GM21619 (cell line): ENCODE data around the gene CLSTN2.

Source experiments
- ATAC-seq: cut with Tn5 transposase; IDR thresholded peaks from one replicate; pipeline ENCODE4 v1.9.1; 2021; ENCODE audit not compliant: unreplicated experiment

The CLSTN2 gene

GRCh38 chr3:140626856-140627255 is 691.9 kb downstream of the CLSTN2 start:
- ATAC-seq, result no peak
